ENCODE measurements around the gene DENND5A. TPM values are rescaled to one million over a fixed set of nuclear protein-coding genes. Genes with fewer than 3 reads are reported as not detected.
"Not testable (repeated sequence)": the region's sequence is repeated elsewhere in the genome, so short reads cannot be mapped to it uniquely, and the experiment has no call there.

DENND5A gene
- total RNA-seq, 2 donors from 2014 or later: 7.0 to 24.8 TPM

GRCh38 chr11:9099617-9100016 is 165.5 kb downstream of the DENND5A start:
- intact Hi-C loops (cut with DNase I): no loop called here

GRCh38 chr11:9098455-9098854 is 166.7 kb downstream of the DENND5A start:
- H3K27me3 ChIP-seq; H3K9me3 ChIP-seq; intact Hi-C loops (cut with DNase I); H3K36me3 ChIP-seq; DNase-seq; H3K4me1 ChIP-seq; H3K27ac ChIP-seq; H3K9ac ChIP-seq (ENCODE audit: low read depth in 2 of 2, low read length in 2 of 2); H3K4me3 ChIP-seq: not testable (repeated sequence)

More at GRCh38 chr11:9099617-9100016, 165.5 kb downstream of the DENND5A start:
- no peak for DNase-seq
- Histone ChIP-seq H3K36me3 (no peaks in the 10 kb centered on the region), H3K9ac (ENCODE audit: low read depth in 2 of 2, low read length in 2 of 2) (no peak overlapping the region), H3K4me1 (no peaks in the 10 kb centered on the region), H3K27ac (no peak overlapping the region), H3K27me3 (no peaks in the 10 kb centered on the region), H3K4me3 (no peak overlapping the region), H3K9me3 (no peaks in the 10 kb centered on the region)
- no peak for TF ChIP-seq CTCF (IDR thresholded peaks at IDR 0.05)

- H3K27ac ChIP-seq; H3K9me3 ChIP-seq; H3K4me3 ChIP-seq; H3K9ac ChIP-seq (ENCODE audit: low read depth in 2 of 2, low read length in 2 of 2); H3K27me3 ChIP-seq; H3K36me3 ChIP-seq; intact Hi-C loops (cut with DNase I); H3K4me1 ChIP-seq: not testable (repeated sequence)
- DNase-seq: peak; percentile 42
Measured at GRCh38 chr11:9097186-9097943, 167.8 kb downstream of the DENND5A start.

- Histone ChIP-seq H3K27ac (no peak overlapping the region), H3K4me1 (no peaks in the 10 kb centered on the region), H3K27me3 (no peaks in the 10 kb centered on the region), H3K36me3 (no peaks in the 10 kb centered on the region), H3K9me3 (no peaks in the 10 kb centered on the region), H3K9ac (ENCODE audit: low read depth in 2 of 2, low read length in 2 of 2) (no peak overlapping the region), H3K4me3 (no peak overlapping the region)
- no peak for DNase-seq
- TF ChIP-seq CTCF (IDR thresholded peaks at IDR 0.05): no peak
- intact Hi-C loops (cut with DNase I): no loop called here
Measured at GRCh38 chr11:9096427-9096826, 168.7 kb downstream of the DENND5A start.

- TF ChIP-seq CTCF (IDR thresholded peaks at IDR 0.05): no peak
- intact Hi-C loops (cut with DNase I): no loop called here
- no peak for DNase-seq
Measured at GRCh38 chr11:9095421-9095820, 169.7 kb downstream of the DENND5A start.

GRCh38 chr11:9094420-9094819 is 170.7 kb downstream of the DENND5A start:
- Histone ChIP-seq H3K27ac (no peak overlapping the region), H3K36me3 (no peaks in the 10 kb centered on the region), H3K9ac (ENCODE audit: low read depth in 2 of 2, low read length in 2 of 2) (no peak overlapping the region), H3K4me3 (no peak overlapping the region), H3K4me1 (peaks cover 7% of the 10 kb centered on the region), H3K9me3 (no peaks in the 10 kb centered on the region), H3K27me3 (no peaks in the 10 kb centered on the region)
- no peak for DNase-seq
- TF ChIP-seq CTCF (IDR thresholded peaks at IDR 0.05): no peak
- intact Hi-C loops (cut with DNase I): loop anchor here (5.0 kb wide), 1 partner anchor 397 kb away; no protein-coding TSS in a partner anchor

More at GRCh38 chr11:9095421-9095820, 169.7 kb downstream of the DENND5A start:
- Histone ChIP-seq H3K4me1 (no peaks in the 10 kb centered on the region), H3K9ac (ENCODE audit: low read depth in 2 of 2, low read length in 2 of 2) (no peak overlapping the region), H3K4me3 (no peak overlapping the region), H3K36me3 (no peaks in the 10 kb centered on the region), H3K9me3 (no peaks in the 10 kb centered on the region), H3K27ac (no peak overlapping the region), H3K27me3 (no peaks in the 10 kb centered on the region)
